Measurements from ENCODE around the gene KCTD12.

Gene KCTD12

GRCh38 chr13:76884907-76885202, 1.4 kb downstream of the KCTD12 start:
- Histone ChIP-seq H3K4me3 (ENCODE audit: low read depth, low read length) (peak overlapping the region; percentile 65), H3K27me3 (peaks cover 22% of the 10 kb centered on the region), H3K36me3 (no peaks in the 10 kb centered on the region), H3K4me1 (no peaks in the 10 kb centered on the region), H3K9me3 (no peaks in the 10 kb centered on the region)
- DNase-seq = no peak
- TF ChIP-seq CTCF (IDR thresholded peaks at IDR 0.05; ENCODE audit: low read depth, low read length) = no peak

DNA sequence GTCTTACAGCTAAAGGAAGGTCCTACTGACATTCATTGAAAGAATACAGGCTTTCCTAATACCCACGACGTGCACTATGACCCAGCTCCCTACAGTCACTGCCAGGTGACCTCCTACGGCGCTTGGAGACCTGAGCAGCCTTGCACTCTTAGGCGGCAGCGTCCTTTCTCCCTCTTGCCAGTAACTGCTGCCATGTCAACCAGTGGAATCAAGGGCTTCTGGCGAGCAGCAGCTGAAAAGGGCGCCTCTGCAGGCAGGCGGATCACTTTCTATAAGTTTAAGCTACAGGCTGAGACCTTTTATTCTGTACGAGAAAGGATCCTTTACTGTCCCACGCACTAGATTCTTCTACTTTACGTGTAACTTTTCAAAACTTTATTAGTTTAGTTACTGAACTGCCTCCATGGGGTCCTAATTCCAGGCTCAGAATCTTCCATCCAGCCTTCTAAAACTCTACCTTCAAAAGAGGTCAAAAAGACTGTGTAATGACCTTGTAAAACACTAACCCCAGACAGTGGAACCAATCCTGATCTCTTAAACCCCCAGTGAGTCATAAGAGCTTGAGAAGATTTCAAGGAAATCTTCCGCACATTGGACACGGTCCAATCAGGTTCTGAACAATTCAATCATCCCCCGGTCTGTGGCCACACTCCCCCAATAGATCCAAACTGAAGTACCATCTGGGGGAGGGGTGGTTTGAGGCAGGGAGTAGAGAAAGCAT, 1.9 kb downstream of the KCTD12 start:
- H3K9me3 ChIP-seq = no peaks in the 10 kb centered on the region
- H3K4me3 ChIP-seq (ENCODE audit: low read depth, low read length) = peak overlapping the region; percentile 65
- TF ChIP-seq CTCF (IDR thresholded peaks at IDR 0.05; ENCODE audit: low read depth, low read length) = peak; percentile 56
- DNase-seq = peak; percentile 61
- peaks cover 22% of the 10 kb centered on the region for H3K27me3 ChIP-seq
- no peaks in the 10 kb centered on the region for H3K4me1 ChIP-seq
- no peaks in the 10 kb centered on the region for H3K36me3 ChIP-seq

DNA sequence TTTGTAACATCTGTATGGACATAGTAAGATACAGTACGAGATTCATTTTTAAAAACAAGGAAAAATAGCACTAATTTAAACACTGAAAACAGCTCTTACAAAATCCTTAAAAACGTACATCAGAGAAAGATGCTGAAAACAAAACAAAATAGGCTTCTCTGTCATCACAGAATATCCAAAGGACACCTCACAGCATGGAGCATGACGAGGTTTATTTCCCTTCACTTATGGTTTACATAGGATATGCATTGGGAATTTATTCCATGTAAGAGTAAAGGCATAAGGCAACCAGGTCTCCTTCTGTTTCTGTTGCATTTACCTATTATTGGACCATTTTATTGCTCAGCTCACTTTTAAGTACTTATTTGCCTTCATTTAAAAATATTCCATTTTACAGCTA, 3.0 kb downstream of the KCTD12 start:
- Histone ChIP-seq H3K27me3 (peaks cover 22% of the 10 kb centered on the region), H3K9me3 (no peaks in the 10 kb centered on the region), H3K4me3 (ENCODE audit: low read depth, low read length) (no peak overlapping the region), H3K36me3 (no peaks in the 10 kb centered on the region), H3K4me1 (no peaks in the 10 kb centered on the region)
- DNase-seq = no peak
- no peak for TF ChIP-seq CTCF (IDR thresholded peaks at IDR 0.05; ENCODE audit: low read depth, low read length)

GRCh38 chr13:76882431-76882830, 3.8 kb downstream of the KCTD12 start:
- Histone ChIP-seq H3K36me3 (no peaks in the 10 kb centered on the region), H3K4me3 (ENCODE audit: low read depth, low read length) (no peak overlapping the region), H3K4me1 (no peaks in the 10 kb centered on the region), H3K9me3 (no peaks in the 10 kb centered on the region), H3K27me3 (peaks cover 19% of the 10 kb centered on the region)
- TF ChIP-seq CTCF (IDR thresholded peaks at IDR 0.05; ENCODE audit: low read depth, low read length) = no peak
- no peak for DNase-seq

GRCh38 chr13:76879883-76880270, 6.3 kb downstream of the KCTD12 start:
- Histone ChIP-seq H3K9me3 (no peaks in the 10 kb centered on the region), H3K4me1 (no peaks in the 10 kb centered on the region), H3K36me3 (no peaks in the 10 kb centered on the region), H3K27me3 (peaks cover 5% of the 10 kb centered on the region; the same call in 1 of the 2 replicates), H3K4me3 (ENCODE audit: low read depth, low read length) (no peak overlapping the region)
- no peak for DNase-seq
- TF ChIP-seq CTCF (IDR thresholded peaks at IDR 0.05; ENCODE audit: low read depth, low read length) = no peak

DNA sequence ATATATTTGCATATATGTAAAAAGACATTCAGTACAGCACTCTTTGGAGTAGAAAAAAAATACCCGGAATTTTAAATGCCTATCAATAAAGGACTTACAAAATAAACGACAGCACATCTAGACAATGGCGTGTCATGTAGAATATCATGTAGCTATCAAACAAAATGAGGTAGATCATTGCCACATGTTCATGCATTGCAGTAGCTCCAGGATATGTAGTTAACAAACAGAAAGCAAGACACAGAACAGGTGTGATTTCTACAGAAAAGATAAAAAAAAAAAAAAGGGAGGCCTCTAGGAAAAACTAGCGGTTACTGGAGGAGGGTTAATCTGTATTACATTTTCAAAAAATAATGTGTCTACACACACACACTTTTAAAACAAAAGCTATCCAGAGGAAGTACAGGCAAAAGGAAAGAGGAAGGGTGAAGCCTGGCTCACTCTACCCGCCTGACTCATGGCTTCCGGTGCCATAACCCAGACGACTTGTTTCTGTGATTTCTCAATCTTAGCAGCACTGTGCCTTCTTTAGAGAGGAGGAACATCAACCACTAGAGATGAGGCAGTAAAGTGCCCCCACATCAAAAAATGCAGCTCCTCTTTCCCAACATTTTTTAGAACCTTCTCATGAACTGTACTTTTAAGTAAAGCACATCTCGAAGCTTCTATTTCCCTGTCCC, 6.9 kb downstream of the KCTD12 start:
- no peak overlapping the region for H3K4me3 ChIP-seq (ENCODE audit: low read depth, low read length)
- no peaks in the 10 kb centered on the region for H3K4me1 ChIP-seq
- DNase-seq = no peak
- TF ChIP-seq CTCF (IDR thresholded peaks at IDR 0.05; ENCODE audit: low read depth, low read length) = no peak
- no peaks in the 10 kb centered on the region for H3K9me3 ChIP-seq
- 0 out of 2 replicates have a peak, but pooled peaks cover 2% of the 10 kb centered on the region for H3K27me3 ChIP-seq
- no peaks in the 10 kb centered on the region for H3K36me3 ChIP-seq
